HG02798 (cell line): ENCODE results near the gene NFATC3.
"Not testable (repeated sequence)": the region's sequence is repeated elsewhere in the genome, so short reads cannot be mapped to it uniquely, and the experiment has no call there.

Experiments used
- ATAC-seq: cut with Tn5 transposase; IDR thresholded peaks from one replicate; pipeline ENCODE4 v1.9.1; 2021; ENCODE audit warnings: mild to moderate bottlenecking; ENCODE audit not compliant: unreplicated experiment, poor library complexity

Gene NFATC3

GRCh38 chr16:68087688-68088087, 2.5 kb downstream of the NFATC3 start:
- no peak for ATAC-seq

GRCh38 chr16:68088130-68088972, 3.2 kb downstream of the NFATC3 start:
- ATAC-seq: no peak

- ATAC-seq: no peak
Observed at GRCh38 chr16:68089067-68089466, 3.9 kb downstream of the NFATC3 start.

- no peak for ATAC-seq
Observed at GRCh38 chr16:68090130-68090529, 5.0 kb downstream of the NFATC3 start.

- no peak for ATAC-seq
Observed at GRCh38 chr16:68090533-68090932, 5.4 kb downstream of the NFATC3 start.

GRCh38 chr16:68091380-68092261, 6.5 kb downstream of the NFATC3 start:
- ATAC-seq: no peak

- not testable (repeated sequence) for ATAC-seq
Observed at GRCh38 chr16:68092275-68092674, 7.1 kb downstream of the NFATC3 start.

GRCh38 chr16:68093816-68094613, 8.8 kb downstream of the NFATC3 start:
- no peak for ATAC-seq

- ATAC-seq: no peak
Observed at GRCh38 chr16:68094614-68094934, 9.4 kb downstream of the NFATC3 start.

- no peak for ATAC-seq
Observed at GRCh38 chr16:68096491-68096890, 11.3 kb downstream of the NFATC3 start.

GRCh38 chr16:68097088-68097487, 11.9 kb downstream of the NFATC3 start:
- ATAC-seq: no peak

GRCh38 chr16:68097895-68098294, 12.7 kb downstream of the NFATC3 start:
- no peak for ATAC-seq

GRCh38 chr16:68100488-68100887, 15.3 kb downstream of the NFATC3 start:
- no peak for ATAC-seq

- ATAC-seq: no peak
Observed at GRCh38 chr16:68105611-68106010, 20.4 kb downstream of the NFATC3 start.

- not testable (repeated sequence) for ATAC-seq
Observed at GRCh38 chr16:68107230-68107928, 22.2 kb downstream of the NFATC3 start.

- not testable (repeated sequence) for ATAC-seq
Observed at GRCh38 chr16:68109156-68109555, 24.0 kb downstream of the NFATC3 start.

GRCh38 chr16:68110611-68111010, 25.4 kb downstream of the NFATC3 start:
- ATAC-seq: not testable (repeated sequence)

GRCh38 chr16:68111379-68111778, 26.2 kb downstream of the NFATC3 start:
- no peak for ATAC-seq

GRCh38 chr16:68113059-68113761, 28.0 kb downstream of the NFATC3 start:
- no peak for ATAC-seq
